DMS 273 (cell line): ENCODE results near the gene NIT2.

Source experiments
- DNase-seq: peaks from one replicate; lab custom pipeline; 2025; ENCODE audit not compliant: unreplicated experiment; lab: John Stamatoyannopoulos, UW

Gene NIT2

DNA sequence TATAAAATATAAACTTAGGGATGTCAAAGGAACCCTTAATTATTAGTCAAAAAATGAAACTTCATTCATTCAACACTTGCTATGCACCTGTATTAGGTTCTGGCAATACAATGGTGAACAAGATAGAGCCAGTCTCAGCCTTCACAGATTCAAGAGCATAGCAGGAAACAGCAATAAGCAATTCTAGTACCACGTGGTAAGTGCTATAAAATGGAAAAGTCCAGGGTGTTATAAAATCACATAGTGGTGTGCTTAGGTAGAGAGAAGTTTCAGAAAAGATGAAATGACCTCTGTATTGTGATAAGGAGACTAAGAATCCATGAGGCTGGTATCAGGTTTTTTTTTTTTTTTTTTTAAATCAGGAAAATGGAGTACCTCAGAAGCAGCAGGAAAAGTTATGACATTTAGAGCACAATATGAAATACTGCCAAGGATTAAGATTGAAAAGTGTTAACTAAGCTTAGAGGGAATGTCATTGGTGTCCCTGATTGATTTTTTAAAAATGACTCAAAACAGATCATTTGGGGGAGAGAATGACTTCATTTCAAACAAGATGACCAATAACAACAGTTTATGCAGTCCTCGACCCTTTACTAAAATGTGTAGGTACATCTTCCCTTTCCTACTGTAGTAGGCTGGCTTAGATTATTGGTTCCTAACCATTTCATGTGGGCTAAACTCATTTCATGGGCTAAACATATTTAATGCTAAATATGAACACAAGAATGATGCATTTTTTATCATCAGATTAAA lies 61.3 kb downstream of the NIT2 start:
- no peak for DNase-seq

DNA sequence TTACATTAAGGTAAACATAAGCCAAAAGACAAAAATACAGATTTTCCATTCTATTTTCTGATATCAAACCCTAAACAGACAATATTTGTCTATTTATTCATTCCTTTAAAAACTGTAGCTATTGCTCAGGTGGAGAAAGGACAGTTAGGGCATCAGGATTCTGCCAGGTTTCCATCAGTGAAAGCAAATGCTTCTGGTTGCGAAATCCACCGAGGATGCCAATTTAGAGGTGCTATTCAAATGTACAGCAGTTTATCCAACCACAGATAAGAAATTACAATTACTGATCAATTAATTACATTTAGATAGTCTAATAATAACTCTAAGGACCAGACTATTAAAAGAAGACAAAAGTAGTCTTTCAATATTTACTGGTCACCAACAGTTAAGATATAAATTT lies 62.4 kb downstream of the NIT2 start:
- DNase-seq, result peak; percentile 16

DNA sequence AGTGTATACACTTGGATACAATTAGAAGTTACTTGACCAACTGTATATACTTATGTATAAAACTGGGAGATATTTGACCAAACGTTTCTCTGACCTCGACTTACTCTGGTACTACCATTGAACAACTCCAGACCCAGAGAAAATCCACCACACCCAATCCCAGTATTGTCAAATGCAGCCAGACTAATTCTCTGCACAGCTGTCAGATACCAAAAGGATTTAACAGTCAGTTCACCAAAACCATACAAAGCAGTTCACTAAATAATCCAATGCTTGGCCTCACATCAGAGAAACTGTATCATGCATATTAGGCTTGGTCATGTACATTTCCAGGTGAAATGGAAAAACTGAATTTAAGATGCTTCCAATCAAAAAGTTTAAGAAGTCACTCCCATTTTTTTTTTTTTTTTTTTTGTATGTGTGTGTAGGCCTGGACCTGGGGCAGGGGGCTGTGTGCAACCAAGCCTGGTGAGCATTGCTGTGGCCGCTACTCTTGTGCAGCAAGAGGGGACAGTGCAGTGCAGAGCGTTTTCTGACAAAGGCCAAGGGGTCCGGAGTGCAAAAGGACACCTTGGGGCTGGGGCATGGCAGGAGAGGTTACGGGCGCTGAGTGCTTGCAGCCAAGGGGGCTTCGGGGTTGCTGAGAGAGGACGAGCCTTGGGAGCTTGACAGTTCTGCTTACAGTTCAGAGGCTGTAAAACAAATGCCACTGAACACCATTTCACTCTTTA lies 64.9 kb downstream of the NIT2 start:
- peak; percentile 43 for DNase-seq

DNA sequence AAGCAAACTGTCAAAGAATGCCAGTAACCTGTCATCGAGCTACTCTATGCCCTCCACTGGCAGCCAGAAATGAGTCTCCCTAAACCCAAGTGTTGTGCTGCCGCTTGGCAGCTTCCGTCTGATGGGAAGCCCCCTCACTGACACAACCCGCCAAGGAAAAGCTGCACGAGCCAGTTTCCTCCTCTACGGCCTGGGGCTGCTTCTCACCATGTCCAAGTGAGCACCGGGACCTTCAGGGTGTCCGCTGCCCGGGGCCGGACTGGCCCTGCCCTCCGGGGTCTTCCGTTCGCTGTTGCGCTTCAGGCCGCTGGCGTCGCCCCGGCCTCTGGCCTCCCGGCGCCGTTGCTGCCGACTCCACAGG lies 65.8 kb downstream of the NIT2 start:
- peak; percentile 74 for DNase-seq

DNA sequence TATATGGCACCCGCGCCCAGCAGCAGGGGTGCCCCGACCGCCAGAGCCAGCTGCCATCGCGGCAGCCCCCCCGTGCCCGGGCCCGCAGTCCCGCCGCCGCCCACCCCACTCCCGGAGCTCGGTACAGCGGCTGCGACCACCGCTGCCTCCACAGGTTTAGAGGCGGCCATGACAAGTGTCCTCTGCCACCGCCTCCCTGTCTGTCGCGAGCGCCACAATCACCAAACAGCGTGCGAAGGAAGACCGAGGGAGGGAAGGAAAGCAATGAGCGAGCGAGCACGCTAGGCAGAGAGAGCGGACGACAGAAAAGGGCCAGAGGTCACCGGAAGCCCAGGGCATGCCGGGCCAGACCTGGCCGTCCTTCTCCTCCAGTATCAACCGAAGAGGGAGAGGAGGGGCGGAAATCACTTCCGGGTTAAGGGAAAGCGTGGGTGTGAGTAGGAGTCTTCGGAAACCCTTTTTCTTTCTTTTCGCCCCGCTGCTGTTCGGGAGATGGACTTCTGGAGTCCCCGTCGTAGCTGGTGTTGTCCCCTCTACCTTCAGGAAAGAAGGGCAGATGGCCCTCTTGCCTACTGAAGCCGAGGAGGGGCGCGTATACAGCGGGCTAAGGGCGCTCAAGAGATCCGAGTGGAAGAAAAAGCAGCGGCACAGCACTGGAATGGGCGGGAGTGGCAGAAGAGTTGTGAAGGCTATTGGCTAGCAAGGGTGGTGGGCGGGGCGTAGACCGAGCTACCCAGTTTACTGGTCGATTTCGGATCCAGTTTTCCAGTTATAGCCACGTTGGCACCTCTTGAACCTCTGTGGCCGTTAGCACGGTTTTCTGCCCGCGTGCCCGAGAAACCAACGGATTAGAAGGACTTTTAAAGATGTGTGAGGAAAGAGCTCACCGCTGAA lies 66.5 kb downstream of the NIT2 start, which contains the start of the genes LNP1 and TOMM70:
Gene LNP1 (plus strand): TSS at position 760 of the 894 bp plus-strand sequence. CDS start 28,191 bp downstream, outside the sequence.
Gene TOMM70 (minus strand): TSS at position 310 of the 894 bp plus-strand sequence. CDS start 140 bp downstream, at position 170.
- DNase-seq, result peak; percentile 100

DNA sequence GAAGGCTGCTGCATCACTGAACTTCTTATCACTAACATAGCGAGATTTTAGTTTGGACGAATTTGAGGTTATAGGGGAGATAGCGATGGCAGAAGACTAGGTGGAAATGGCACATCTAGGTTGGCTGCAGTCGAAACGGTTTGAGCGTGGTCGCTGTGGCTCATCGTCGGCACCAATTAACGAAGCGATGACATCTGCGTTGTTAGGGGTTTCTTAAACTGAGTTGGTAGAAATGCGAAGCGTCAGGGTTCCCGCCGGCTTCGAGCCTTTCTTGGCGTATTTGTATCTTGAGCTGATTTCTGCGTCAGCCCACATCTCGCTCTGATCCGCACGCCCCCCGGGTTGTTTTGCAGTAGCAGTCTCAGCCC lies 67.1 kb downstream of the NIT2 start:
- DNase-seq, result peak; percentile 91

DNA sequence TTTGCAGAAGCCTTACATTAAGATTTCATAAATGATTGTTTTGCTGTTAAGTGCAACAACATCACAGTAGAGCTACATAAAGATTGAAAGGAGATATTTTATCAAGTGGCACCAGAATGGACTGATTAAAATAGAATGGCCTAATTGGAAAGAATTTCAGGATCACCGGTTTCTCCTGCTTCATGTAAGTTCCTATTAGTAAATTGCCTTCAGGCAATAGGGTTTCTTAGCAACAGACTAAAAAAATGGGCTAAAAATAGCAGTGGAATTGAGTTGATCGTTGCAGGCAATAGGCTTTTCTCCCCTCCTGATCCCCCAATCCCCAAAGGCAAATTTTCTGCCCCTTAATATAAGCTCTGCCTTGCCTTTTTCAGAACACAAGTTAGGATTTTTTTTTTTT lies 67.7 kb downstream of the NIT2 start:
- DNase-seq, result peak; percentile 84

DNA sequence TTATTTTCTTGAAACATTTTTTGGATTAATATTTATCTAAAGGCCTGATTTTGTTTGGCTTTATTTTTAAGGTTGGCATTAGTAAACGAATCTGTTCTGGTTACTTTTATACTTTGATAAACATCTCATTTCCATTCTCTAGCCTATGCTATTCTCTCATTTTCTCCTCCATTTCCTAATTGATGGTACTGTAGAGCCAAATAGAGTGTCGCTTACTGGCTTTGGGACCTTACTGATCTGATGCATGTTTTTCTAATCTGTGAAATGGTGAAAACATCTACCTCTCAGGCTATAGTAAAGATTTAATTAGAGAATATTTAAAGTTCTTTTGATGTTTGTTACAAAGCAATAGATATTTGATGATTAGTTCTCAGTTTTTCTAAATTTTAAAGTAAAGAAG lies 68.3 kb downstream of the NIT2 start:
- DNase-seq, result peak; percentile 47

DNA sequence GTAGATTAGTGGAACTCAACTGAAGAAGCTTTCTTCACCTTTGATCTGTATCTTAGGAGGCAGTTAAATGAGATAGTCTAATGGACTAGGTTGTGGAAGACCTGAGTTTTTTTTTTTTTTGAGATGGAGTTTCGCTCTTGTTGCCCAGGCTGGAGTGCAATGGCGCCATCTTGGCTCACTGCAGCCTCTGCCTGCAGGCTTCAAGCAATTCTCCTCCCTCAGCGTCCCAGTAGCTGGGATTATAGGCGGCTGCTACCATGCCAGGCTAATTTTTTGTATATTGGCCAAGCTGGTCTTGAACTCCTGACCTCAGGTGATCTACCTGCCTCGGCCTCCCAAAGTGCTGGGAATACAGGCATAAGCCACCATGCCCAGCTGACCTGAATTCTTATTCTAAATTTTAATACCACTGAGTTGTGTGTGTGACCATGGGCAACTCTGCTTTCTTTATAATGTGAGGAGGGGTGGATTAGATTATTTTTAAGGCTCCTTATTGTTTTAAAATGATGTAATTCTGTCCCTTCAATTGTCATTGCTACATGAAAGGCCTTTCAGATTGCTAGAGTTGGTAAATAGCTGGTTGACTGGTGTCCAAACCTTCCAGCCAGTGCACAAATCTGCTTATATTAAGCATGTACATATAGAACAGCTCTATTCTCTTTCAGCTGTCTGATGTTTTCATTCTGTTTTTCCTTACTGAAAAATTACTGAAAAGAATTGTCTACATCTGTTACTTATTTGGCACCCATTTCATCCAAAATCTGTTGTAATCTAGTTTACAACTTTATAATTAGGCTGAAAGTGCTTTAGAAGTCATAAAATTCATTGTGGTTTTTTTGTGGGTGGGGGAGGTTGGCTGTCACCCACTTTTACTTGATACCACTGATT lies 69.0 kb downstream of the NIT2 start:
- peak; percentile 71 for DNase-seq

DNA sequence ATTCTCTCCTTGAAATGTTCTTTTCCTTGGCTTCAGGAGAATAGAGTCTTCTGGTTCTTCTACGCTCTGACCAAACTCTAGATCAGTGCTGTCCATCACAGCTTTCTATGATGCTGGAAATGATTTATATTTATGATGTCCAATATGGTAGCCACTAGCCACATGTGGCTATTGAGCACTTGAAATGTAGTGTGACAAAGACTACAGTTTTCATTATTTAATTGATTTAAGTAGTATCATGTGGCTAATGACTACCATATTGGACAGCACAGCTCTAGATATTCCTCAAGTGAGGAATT lies 69.6 kb downstream of the NIT2 start:
- no peak for DNase-seq

DNA sequence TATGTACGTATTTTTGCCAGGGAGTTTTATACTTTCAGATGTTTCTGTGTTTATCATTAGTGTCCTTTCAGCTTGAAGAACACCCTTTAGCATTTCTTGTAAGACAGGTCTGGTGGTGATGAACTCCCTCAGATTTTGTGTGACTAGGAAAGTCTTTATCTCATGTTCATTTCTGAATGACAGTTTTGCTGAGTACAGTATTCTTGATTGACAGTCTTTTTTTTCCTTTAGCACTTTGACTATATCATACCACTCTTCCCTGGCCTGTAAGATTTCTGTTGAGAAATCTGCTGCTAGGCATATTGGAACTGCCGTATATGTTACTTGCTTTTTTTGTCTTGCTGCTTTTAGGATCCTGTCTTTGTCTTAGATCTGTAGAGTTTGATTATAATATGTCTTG lies 72.6 kb downstream of the NIT2 start:
- DNase-seq, result no peak

DNA sequence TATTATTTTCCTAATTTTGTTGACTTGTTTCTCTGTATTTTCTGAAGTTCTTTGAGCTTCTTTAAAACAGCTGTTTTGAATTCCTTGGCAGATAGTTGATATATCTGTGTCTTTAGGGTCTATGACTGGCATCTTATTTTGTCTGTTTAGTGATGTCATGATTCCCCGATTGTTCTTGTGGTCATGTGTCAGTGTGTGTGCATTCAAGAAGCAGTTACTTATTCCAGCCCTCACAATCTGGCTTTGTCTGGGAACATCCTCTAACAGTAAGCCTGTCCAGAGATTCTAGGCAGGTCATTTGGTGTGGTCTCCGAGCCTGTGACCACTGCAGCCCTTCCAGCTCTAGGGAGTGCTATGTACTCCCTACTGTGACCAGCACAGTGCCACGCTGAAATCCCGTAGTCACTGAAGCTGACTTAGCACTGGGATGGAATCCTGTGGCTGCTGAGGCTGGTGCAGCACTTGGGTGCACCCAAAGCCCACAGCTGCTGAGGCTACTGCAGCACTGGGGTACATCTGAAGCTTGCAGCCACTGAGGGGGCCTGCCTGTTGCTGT lies 73.5 kb downstream of the NIT2 start:
- DNase-seq, result no peak
